HG02981 (cell line): ENCODE measurements around the gene CRACR2A.

ENCODE experiments used
- ATAC-seq: cut with Tn5 transposase; IDR thresholded peaks from one replicate; pipeline ENCODE4 v1.9.1; 2021; ENCODE audit warnings: mild to moderate bottlenecking, moderate library complexity; ENCODE audit not compliant: unreplicated experiment

The CRACR2A gene

GRCh38 chr12:3622822-3623690, 129.9 kb downstream of the CRACR2A start:
- no peak for ATAC-seq

- ATAC-seq: no peak
Observed at GRCh38 chr12:3622021-3622821, 130.7 kb downstream of the CRACR2A start.

- ATAC-seq: no peak
Observed at GRCh38 chr12:3620856-3621255, 132.1 kb downstream of the CRACR2A start.

GRCh38 chr12:3617565-3617964, 135.3 kb downstream of the CRACR2A start:
- no peak for ATAC-seq

GRCh38 chr12:3615862-3616261, 137.0 kb downstream of the CRACR2A start:
- ATAC-seq: no peak

GRCh38 chr12:3614806-3615466, 138.0 kb downstream of the CRACR2A start:
- ATAC-seq: no peak

- ATAC-seq: no peak
Observed at GRCh38 chr12:3613641-3614395, 139.1 kb downstream of the CRACR2A start.

- ATAC-seq: no peak
Observed at GRCh38 chr12:3611860-3612703, 140.8 kb downstream of the CRACR2A start.

- no peak for ATAC-seq
Observed at GRCh38 chr12:3607821-3608220, 145.1 kb downstream of the CRACR2A start.

- no peak for ATAC-seq
Observed at GRCh38 chr12:3607039-3607720, 145.7 kb downstream of the CRACR2A start.

GRCh38 chr12:3606128-3606527, 146.8 kb downstream of the CRACR2A start:
- ATAC-seq: no peak

GRCh38 chr12:3605692-3606091, 147.2 kb downstream of the CRACR2A start:
- ATAC-seq: no peak

- ATAC-seq: no peak
Observed at GRCh38 chr12:3604748-3605586, 147.9 kb downstream of the CRACR2A start.

- no peak for ATAC-seq
Observed at GRCh38 chr12:3604286-3604685, 148.6 kb downstream of the CRACR2A start.

GRCh38 chr12:3603576-3603975, 149.3 kb downstream of the CRACR2A start:
- no peak for ATAC-seq

- no peak for ATAC-seq
Observed at GRCh38 chr12:3602488-3602887, 150.4 kb downstream of the CRACR2A start.

- no peak for ATAC-seq
Observed at GRCh38 chr12:3601461-3602150, 151.3 kb downstream of the CRACR2A start.

- no peak for ATAC-seq
Observed at GRCh38 chr12:3600951-3601350, 152.0 kb downstream of the CRACR2A start.
